HepG2 (cell line): Measurements from ENCODE around the gene ICAM5. TPM values are rescaled to one million over a fixed set of nuclear protein-coding genes. Genes with fewer than 3 reads are reported as not detected.

Experiments used
- AKAP8 ChIP-seq: sonication (generic); formaldehyde crosslinking; IDR thresholded peaks from 2 replicates; pipeline ENCODE4 v1.5.1; 2020; ENCODE audit warnings: mild to moderate bottlenecking, missing genetic modification reagents
- EP300 ChIP-seq, 3 experiments: sonication (generic) in 1 of 3; formaldehyde crosslinking in 1 of 3; IDR thresholded peaks; 2 replicates each; pipeline versions ENCODE4 v1.5.1 to v1.6.1; 2011 to 2020; ENCODE audit warnings: low read depth in 2 of 3, low read length in 2 of 3, borderline replicate concordance in 1 of 3, improper control_type of control experiment in 1 of 3, mild to moderate bottlenecking in 1 of 3, missing genetic modification reagents in 1 of 3, moderate library complexity in 1 of 3
- FOXO4 ChIP-seq: sonication (generic); formaldehyde crosslinking; conservative IDR thresholded peaks from 2 replicates; pipeline ENCODE4 v1.8.1; 2023; ENCODE audit warnings: missing genetic modification reagents
- GABPA ChIP-seq, 2 experiments: IDR thresholded peaks; 2 replicates each; pipeline ENCODE4 v1.6.1; 2011 to 2016; ENCODE audit warnings: low read depth in 2 of 2, low read length in 1 of 2, missing biosample characterization in 1 of 2, missing genetic modification characterization in 1 of 2
- GPBP1L1 ChIP-seq: sonication (generic); formaldehyde crosslinking; IDR thresholded peaks from 2 replicates; pipeline ENCODE4 v1.5.0; 2020; ENCODE audit warnings: mild to moderate bottlenecking, missing genetic modification reagents
- JUND ChIP-seq: sonication (generic); formaldehyde crosslinking; IDR thresholded peaks from 2 replicates; pipeline ENCODE4 v1.8.0; 2022; ENCODE audit warnings: mild to moderate bottlenecking, missing genetic modification reagents
- MEIS1 ChIP-seq: sonication (generic); formaldehyde crosslinking; IDR thresholded peaks from 2 replicates; pipeline ENCODE4 v1.9.0; 2021; ENCODE audit warnings: mild to moderate bottlenecking, missing genetic modification reagents, moderate library complexity, borderline replicate concordance
- NFYB ChIP-seq: sonication (generic); formaldehyde crosslinking; IDR thresholded peaks from 2 replicates; pipeline ENCODE4 v1.4.0; 2020; ENCODE audit warnings: missing genetic modification reagents
- RBAK ChIP-seq: sonication (generic); formaldehyde crosslinking; IDR thresholded peaks from 2 replicates; pipeline ENCODE4 v1.5.1; 2020; ENCODE audit warnings: mild to moderate bottlenecking, missing genetic modification reagents
- TFAP4 ChIP-seq: sonication (generic); IDR thresholded peaks from 2 replicates; pipeline ENCODE4 v1.6.1; 2016; ENCODE audit warnings: low read depth, borderline replicate concordance
- ZNF142 ChIP-seq: sonication (generic); formaldehyde crosslinking; IDR thresholded peaks from 2 replicates; pipeline ENCODE4 v1.4.0; 2020; ENCODE audit warnings: missing genetic modification reagents
- ZNF207 ChIP-seq: fragments of 450-650 bp; IDR thresholded peaks from 2 replicates; pipeline ENCODE4 v1.6.1; 2016; ENCODE audit warnings: antibody characterized with exemption, borderline replicate concordance
- ZNF768 ChIP-seq: sonication (generic); formaldehyde crosslinking; IDR thresholded peaks from 2 replicates; pipeline ENCODE4 v1.4.0; 2020; ENCODE audit warnings: missing genetic modification reagents
- polyA plus RNA-seq, 8 experiments: library from polyadenylated mRNA; depleted of rRNA in 3 of 8; stranded (reverse) in 7 of 8; unstranded in 1 of 8; fragments of >200 nt; fragmentation: Illumina TruSeq in 4 of 8; extraction: Trizol in 4 of 8; gene quantifications; 2 replicates each; pipeline versions ENCODE4 v1.2.1 to v1.2.3, GENCODE V29; 2011 to 2016; ENCODE audit warnings: low read depth in 4 of 8, missing spikeins in 1 of 8, mixed read lengths in 1 of 8; ENCODE audit not compliant: insufficient read depth in 1 of 8
- total RNA-seq, 5 experiments: library from RNA; depleted of rRNA; stranded (reverse); fragments of >200 nt; fragmentation: Illumina TruSeq; extraction: Trizol; gene quantifications; 2 replicates each; pipeline ENCODE4 v1.2.3, GENCODE V29; 2016; ENCODE audit warnings: low read depth in 1 of 5
- TF ChIP-seq, protein P1 (sequence below): sonication (generic); formaldehyde crosslinking; IDR thresholded peaks from 2 replicates; pipeline ENCODE4 v1.4.0; 2020; ENCODE audit warnings: missing genetic modification reagents; ENCODE audit errors: not compliant biosample characterization
- TF ChIP-seq, protein P2 (sequence below): sonication (generic); formaldehyde crosslinking; IDR thresholded peaks from 2 replicates; pipeline ENCODE4 v1.5.0; 2020; ENCODE audit warnings: missing genetic modification reagents, mild to moderate bottlenecking, borderline replicate concordance

Gene ICAM5
- total and polyA plus RNA-seq, 2 of the 13 experiments (the other 11 are each of a cell fraction or from before 2014, with no cell fraction given): 0.46 to 1.6 TPM

DNA sequence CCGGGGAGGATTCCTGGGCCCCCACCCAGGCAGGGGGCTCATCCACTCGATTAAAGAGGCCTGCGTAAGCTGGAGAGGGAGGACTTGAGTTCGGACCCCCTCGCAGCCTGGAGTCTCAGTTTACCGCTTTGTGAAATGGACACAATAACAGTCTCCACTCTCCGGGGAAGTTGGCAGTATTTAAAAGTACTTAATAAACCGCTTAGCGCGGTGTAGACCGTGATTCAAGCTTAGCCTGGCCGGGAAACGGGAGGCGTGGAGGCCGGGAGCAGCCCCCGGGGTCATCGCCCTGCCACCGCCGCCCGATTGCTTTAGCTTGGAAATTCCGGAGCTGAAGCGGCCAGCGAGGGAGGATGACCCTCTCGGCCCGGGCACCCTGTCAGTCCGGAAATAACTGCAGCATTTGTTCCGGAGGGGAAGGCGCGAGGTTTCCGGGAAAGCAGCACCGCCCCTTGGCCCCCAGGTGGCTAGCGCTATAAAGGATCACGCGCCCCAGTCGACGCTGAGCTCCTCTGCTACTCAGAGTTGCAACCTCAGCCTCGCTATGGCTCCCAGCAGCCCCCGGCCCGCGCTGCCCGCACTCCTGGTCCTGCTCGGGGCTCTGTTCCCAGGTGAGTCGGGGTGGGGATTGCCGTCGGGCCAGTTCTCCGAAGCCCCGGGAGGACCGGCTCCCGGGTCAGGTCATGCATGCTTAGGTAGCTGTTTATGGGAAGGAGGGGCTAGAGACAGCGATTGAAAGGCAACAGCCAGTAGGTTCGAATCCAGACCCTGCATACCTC, 18.9 kb upstream of the ICAM5 start, which contains the start of gene ICAM1 (continued):
- TF ChIP-seq ZNF142 (CRISPR knock-in tag) (peak; percentile 71), GPBP1L1 (CRISPR knock-in tag) (no peak), JUND (CRISPR knock-in tag) (no peak), RBAK (no peak), FOXO4 (CRISPR knock-in tag) (no peak), GABPA (IDR thresholded peaks at IDR 0.05; ENCODE audit: low read depth, low read length) (peak; percentile 73), GABPA (CRISPR knock-in tag; IDR thresholded peaks at IDR 0.05; ENCODE audit: low read depth) (peak; percentile 91), ZNF768 (CRISPR knock-in tag) (peak; percentile 62; the same call in 1 of the 2 replicates), MEIS1 (CRISPR knock-in tag) (0 out of 2 replicates have a peak, but pooled peaks have one; percentile 10), TFAP4 (peak; percentile 61; the same call in 1 of the 2 replicates), AKAP8 (CRISPR knock-in tag) (peak; percentile 46; the same call in 1 of the 2 replicates), ZNF207 (no peak), NFYB (CRISPR knock-in tag) (peak; percentile 39; the same call in 1 of the 2 replicates), EP300 (IDR thresholded peaks at IDR 0.05; ENCODE audit: low read depth in 2 of 2, low read length in 2 of 2) (peak in 1 of 2 experiments; percentile 57; a peak in 2 of 4 replicates), EP300 (CRISPR knock-in tag; IDR thresholded peaks at IDR 0.05; ENCODE audit: borderline replicate concordance) (peak; percentile 85)
- TF ChIP-seq, protein P1, sequence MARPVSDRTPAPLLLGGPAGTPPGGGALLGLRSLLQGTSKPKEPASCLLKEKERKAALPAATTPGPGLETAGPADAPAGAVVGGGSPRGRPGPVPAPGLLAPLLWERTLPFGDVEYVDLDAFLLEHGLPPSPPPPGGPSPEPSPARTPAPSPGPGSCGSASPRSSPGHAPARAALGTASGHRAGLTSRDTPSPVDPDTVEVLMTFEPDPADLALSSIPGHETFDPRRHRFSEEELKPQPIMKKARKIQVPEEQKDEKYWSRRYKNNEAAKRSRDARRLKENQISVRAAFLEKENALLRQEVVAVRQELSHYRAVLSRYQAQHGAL: no peak
- TF ChIP-seq, protein P2, sequence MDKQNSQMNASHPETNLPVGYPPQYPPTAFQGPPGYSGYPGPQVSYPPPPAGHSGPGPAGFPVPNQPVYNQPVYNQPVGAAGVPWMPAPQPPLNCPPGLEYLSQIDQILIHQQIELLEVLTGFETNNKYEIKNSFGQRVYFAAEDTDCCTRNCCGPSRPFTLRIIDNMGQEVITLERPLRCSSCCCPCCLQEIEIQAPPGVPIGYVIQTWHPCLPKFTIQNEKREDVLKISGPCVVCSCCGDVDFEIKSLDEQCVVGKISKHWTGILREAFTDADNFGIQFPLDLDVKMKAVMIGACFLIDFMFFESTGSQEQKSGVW: no peak
